Right lobe of liver (tissue), 4 donors: Measurements from ENCODE around the gene NEDD4L.

Experiments used
- POLR2A ChIP-seq: fragments of 450-650 bp; IDR thresholded peaks from one replicate; pipeline ENCODE4 v1.6.1; 2017; ENCODE audit warnings: antibody characterized with exemption, mild to moderate bottlenecking
- TF ChIP-seq, protein P1 (sequence below), 4 donors: fragments of 200-600 bp in 3 of 4; fragments of 450-650 bp in 1 of 4; IDR thresholded peaks; one replicate each; pipeline versions ENCODE4 v1.5.1 to v1.8.0; 2016 to 2022; ENCODE audit warnings: antibody characterized with exemption in 4 of 4, mild to moderate bottlenecking in 2 of 4
- donor health status: DM: no; HTN: no; CAD: no.
- donor health status: DM: no; HTN: no; CAD: no.
- donor health status: DM: no; HTN: yes; CAD: no.

DNA sequence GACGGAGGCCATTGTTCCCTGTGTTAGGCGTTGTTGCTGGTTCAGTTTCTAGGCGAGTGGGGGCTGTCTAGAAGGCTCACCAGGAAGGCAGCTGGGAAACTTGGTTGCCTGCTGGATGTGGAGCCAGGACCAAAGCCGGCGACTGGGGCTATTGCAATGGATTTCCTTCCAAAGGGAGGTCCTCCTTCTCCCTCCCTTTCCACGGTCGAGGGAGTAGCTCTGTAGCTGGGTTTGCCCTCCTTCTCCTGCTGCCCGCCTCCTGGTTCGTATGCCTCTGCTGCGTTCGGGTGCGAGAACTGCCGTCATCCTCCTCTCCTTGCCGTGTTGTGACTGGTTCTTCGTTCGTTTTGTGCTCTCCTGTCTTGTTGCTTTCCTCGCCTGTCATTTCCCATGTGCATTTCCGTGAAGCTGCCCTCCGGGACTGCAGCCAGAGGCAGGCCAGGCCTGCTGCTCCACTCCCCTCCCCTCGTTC lies 203.4 kb downstream of the NEDD4L start:
- TF ChIP-seq, protein P1, sequence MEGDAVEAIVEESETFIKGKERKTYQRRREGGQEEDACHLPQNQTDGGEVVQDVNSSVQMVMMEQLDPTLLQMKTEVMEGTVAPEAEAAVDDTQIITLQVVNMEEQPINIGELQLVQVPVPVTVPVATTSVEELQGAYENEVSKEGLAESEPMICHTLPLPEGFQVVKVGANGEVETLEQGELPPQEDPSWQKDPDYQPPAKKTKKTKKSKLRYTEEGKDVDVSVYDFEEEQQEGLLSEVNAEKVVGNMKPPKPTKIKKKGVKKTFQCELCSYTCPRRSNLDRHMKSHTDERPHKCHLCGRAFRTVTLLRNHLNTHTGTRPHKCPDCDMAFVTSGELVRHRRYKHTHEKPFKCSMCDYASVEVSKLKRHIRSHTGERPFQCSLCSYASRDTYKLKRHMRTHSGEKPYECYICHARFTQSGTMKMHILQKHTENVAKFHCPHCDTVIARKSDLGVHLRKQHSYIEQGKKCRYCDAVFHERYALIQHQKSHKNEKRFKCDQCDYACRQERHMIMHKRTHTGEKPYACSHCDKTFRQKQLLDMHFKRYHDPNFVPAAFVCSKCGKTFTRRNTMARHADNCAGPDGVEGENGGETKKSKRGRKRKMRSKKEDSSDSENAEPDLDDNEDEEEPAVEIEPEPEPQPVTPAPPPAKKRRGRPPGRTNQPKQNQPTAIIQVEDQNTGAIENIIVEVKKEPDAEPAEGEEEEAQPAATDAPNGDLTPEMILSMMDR (IDR thresholded peaks at IDR 0.05), result no peak
- no peak for TF ChIP-seq POLR2A
